BJ (cell line): ENCODE results near the gene PHAF1. TPM values are rescaled to one million over a fixed set of nuclear protein-coding genes. Genes with fewer than 3 reads are reported as not detected.

Source experiments
- CTCF ChIA-PET: fragments of 350-600 bp; formaldehyde crosslinking; extraction: SDS; loops from one replicate; lab custom pipeline; 2021; ENCODE audit warnings: antibody characterized with exemption, inconsistent platforms; lab: Yijun Ruan, JAX
- POLR2A ChIA-PET: fragments of 300-600 bp; sonication (Branson Sonifier 250); formaldehyde crosslinking; extraction: SDS; loops from one replicate; lab custom pipeline; 2021; ENCODE audit warnings: antibody characterized with exemption; lab: Charles Lee
- DNase-seq: peaks from one replicate; pipeline ENCODE4 v3.0.0-alpha.2; 2011; ENCODE audit warnings: low read depth
- H3K27me3 ChIP-seq: 2 replicates; pipeline ENCODE4 v1.6.0; 2011; ENCODE audit warnings: low read length; ENCODE audit not compliant: control insufficient read depth, insufficient read depth
- H3K36me3 ChIP-seq: 2 replicates; pipeline ENCODE4 v1.5.1; 2011; ENCODE audit warnings: low read length; ENCODE audit not compliant: control insufficient read depth, insufficient read depth
- H3K4me3 ChIP-seq: 2 replicates; pipeline ENCODE4 v1.5.1; 2011; ENCODE audit warnings: low read depth, mild to moderate bottlenecking, control low read depth, low read length
- CTCF ChIP-seq: IDR thresholded peaks from 2 replicates; pipeline ENCODE4 v1.5.1; 2011; ENCODE audit warnings: low read depth, mild to moderate bottlenecking, control low read depth, inconsistent platforms, low read length, moderate library complexity; ENCODE audit not compliant: insufficient read depth
- polyA plus RNA-seq: library from polyadenylated mRNA; depleted of rRNA; stranded (reverse); fragments of >200 nt; gene quantifications from 2 replicates; pipeline ENCODE4 v1.2.3, GENCODE V29; 2011

The PHAF1 gene
- polyA plus RNA-seq, 1 experiment, result 27.7 TPM

- POLR2A ChIA-PET, result interaction anchor here (0.6 kb wide), 1 partner anchor 24 kb away, joined by 3 read pairs; no protein-coding TSS in a partner anchor
- CTCF ChIA-PET, result interaction anchor here (1.2 to 1.7 kb wide), 2 partner anchors 8 to 131 kb away, joined by 3 to 4 read pairs; partner anchors contain the start of gene CES3
- no peak for TF ChIP-seq CTCF
- peak; percentile 71 for DNase-seq
- H3K36me3 ChIP-seq, result no peaks in the 10 kb centered on the region; the same call in 1 of the 2 replicates
- no peaks in the 10 kb centered on the region for H3K27me3 ChIP-seq
- no peak overlapping the region for H3K4me3 ChIP-seq
These were observed 17.7 kb upstream of the PHAF1 start for GRCh38 chr16:67091906-67092566.

- Histone ChIP-seq H3K4me3 (no peak overlapping the region), H3K27me3 (no peaks in the 10 kb centered on the region), H3K36me3 (no peaks in the 10 kb centered on the region; the same call in 1 of the 2 replicates)
- ChIA-PET POLR2A (no interaction called here), CTCF (interaction anchor here (0.8 to 1.9 kb wide), 3 partner anchors 8 to 132 kb away, joined by 3 to 4 read pairs (median 4); partner anchors contain the start of gene CES3)
- DNase-seq, result no peak
- TF ChIP-seq CTCF, result no peak
These were observed 16.5 kb upstream of the PHAF1 start for GRCh38 chr16:67093098-67093726.

- no peak for TF ChIP-seq CTCF
- Histone ChIP-seq H3K4me3 (no peak overlapping the region), H3K36me3 (no peaks in the 10 kb centered on the region; the same call in 1 of the 2 replicates), H3K27me3 (no peaks in the 10 kb centered on the region)
- ChIA-PET POLR2A (interaction anchor here (0.6 kb wide), 1 partner anchor 150 kb away, joined by 4 read pairs; no protein-coding TSS in a partner anchor), CTCF (interaction anchor here (1.3 to 3.8 kb wide), 2 partner anchors 69 to 82 kb away, joined by 3 to 67 read pairs; partner anchors contain the start of gene CBFB)
- DNase-seq, result no peak
These were observed 11.1 kb upstream of the PHAF1 start for GRCh38 chr16:67098599-67098998.

- H3K4me3 ChIP-seq, result no peak overlapping the region
- no peak for DNase-seq
- no peaks in the 10 kb centered on the region for H3K27me3 ChIP-seq
- ChIA-PET CTCF (interaction anchor here (0.7 to 4.2 kb wide), 29 partner anchors 8 to 206 kb away, joined by 3 to 67 read pairs (median 4); partner anchors contain the start of genes B3GNT9 and CES4A), POLR2A (interaction anchor here (0.7 kb wide), 1 partner anchor 226 kb away, joined by 4 read pairs; no protein-coding TSS in a partner anchor)
- H3K36me3 ChIP-seq, result no peaks in the 10 kb centered on the region; the same call in 1 of the 2 replicates
- peak; percentile 44 for TF ChIP-seq CTCF
These were observed 9.0 kb upstream of the PHAF1 start for GRCh38 chr16:67100569-67101310.
